Stimulated activated CD4-positive, alpha-beta T cell treated with anti-CD3 and anti-CD28 coated beads, Interleukin-4, amount 100 ng/mL, for 1 hour (primary cell): ENCODE data around the gene SLC25A10.
A peak's percentile ranks its signal among the peaks of the same experiment; 100 is the strongest.
"Not testable (repeated sequence)": the region's sequence is repeated elsewhere in the genome, so short reads cannot be mapped to it uniquely, and the experiment has no call there.

Source experiments
- DNase-seq: peaks from one replicate; pipeline ENCODE4 v3.0.0-alpha.2; 2020

SLC25A10 gene, protein sequence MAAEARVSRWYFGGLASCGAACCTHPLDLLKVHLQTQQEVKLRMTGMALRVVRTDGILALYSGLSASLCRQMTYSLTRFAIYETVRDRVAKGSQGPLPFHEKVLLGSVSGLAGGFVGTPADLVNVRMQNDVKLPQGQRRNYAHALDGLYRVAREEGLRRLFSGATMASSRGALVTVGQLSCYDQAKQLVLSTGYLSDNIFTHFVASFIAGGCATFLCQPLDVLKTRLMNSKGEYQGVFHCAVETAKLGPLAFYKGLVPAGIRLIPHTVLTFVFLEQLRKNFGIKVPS

GRCh38 chr17:81711814-81712467, at the start of gene SLC25A10:
Gene SLC25A10, plus strand, starts transcription at chr17:81712284. Its CDS starts 143 bp downstream, at chr17:81712427.
- DNase-seq = peak; percentile 83

DNA sequence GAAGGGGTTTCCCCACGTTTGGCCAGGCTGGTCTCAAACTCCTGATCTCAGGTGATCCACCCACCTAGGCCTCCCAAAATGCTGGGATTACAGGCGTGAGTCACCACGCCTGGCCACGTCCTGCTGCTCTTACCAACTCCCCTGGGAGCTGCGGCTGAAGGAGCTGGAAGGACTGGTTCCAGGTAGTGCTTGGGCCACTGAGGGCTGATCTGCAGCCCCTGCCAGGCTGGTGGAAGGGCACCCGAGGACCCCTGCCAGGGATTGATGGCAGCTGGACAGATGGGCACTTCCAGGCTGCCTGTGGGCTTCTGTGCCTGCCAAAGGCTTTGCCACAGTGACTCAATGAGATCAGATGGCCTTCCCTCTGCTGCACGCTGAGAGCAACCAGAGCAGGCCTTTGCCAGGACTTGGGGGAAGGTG, 48.0 kb upstream of the SLC25A10 start:
- no peak for DNase-seq

- peak; percentile 67 for DNase-seq
These were observed 46.6 kb upstream of the SLC25A10 start for GRCh38 chr17:81665205-81666091.

DNA sequence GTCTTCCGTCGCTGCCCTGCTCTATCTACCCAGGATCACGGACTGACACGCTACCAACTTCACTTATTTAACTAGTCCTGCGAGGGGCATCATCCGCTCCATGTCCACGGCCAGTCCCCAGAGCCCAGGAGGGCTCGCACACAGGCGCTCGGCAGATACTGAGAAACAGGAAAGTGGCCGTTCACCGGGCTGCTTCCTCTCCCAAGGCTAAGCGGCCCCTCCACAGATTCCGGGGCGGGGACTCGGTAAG, 46.1 kb upstream of the SLC25A10 start:
- no peak for DNase-seq

DNA sequence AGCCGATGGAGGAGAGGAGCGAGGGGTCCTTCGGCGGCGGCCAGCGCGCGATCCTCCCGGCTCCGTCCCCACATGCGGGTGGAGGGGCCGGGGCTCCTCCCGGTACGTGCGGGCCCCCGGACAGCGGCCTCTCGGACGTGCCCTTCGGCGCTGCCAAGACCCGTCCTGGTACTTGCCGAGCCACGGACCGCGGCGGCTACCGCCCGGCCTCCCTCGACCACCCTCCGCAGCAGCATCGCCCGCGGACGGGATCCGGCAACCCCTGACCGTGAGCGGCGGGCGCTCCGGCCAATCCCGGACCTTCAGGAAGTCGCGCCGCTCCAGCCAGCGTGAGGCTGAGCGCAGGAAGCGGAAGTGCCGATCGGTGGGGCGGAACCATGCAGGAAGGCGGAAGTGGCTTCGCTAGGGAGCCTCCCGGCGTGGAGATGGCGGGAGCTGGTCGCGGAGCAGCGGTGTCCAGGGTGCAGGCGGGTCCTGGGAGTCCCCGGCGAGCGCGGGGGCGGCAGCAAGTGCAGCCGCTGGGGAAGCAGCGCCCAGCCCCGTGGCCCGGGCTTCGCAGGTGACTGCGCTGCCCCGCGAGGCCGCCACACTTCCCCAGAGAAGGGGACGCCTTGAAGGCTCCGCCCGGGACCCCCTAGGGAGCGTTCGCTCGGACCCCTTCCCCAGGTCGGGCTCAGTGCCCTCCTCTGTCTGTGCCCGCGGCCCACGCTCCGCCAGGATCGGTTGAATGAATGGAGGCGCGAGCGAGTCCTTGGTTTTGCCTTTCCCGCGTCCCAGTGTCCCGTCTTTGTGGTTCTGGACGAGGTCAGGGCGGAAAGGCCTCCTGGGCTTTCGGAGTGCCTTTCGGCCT, 45.5 kb upstream of the SLC25A10 start, which contains the start of the genes CCDC137 and OXLD1:
TSS of gene CCDC137 (plus strand) at position 396 of the 850 bp plus-strand sequence. CDS start at position 426, 30 bp downstream.
TSS of gene OXLD1 (minus strand) at position 264 of the 850 bp plus-strand sequence. CDS start at position 236, 28 bp downstream.
- DNase-seq = peak; percentile 93

DNA sequence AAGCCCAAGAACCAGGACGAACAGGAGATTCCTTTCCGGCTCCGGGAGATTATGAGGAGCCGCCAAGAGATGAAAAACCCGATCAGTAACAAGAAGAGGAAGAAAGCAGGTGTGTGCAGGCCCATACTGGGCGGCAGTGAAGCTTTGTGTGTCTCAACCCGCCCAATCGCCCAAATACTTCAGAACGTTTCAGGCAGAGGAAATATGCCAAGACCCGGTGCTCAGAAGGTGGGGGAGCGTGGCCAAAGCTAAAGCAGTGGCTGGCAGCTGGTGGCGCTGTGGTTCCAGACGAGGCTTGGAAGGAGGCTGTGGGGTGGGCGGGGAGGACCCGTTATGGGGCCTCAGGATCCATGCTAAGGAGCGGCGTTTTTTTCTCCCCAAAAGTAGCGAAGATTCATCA, 44.3 kb upstream of the SLC25A10 start:
- no peak for DNase-seq

DNA sequence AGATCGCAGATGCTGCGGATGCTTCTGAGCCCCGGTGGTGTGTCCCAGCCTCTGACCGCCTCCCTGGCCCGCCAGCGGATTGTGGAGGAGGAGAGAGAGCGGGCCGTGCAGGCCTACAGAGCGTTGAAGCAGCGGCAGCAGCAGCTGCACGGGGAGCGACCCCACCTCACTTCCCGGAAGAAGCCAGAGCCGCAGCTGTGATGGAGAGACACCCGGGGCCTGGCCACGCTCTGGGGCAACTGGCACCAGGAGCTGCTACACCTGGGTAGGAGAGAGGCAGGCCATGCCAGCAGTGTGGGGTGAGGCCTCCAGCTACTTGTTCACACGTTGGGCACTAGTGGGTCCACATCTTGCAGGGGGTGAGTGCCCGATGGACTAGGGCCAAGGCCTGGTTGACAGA, 39.6 kb upstream of the SLC25A10 start:
- DNase-seq = no peak

GRCh38 chr17:81672954-81673353, 39.1 kb upstream of the SLC25A10 start:
- DNase-seq = no peak

DNA sequence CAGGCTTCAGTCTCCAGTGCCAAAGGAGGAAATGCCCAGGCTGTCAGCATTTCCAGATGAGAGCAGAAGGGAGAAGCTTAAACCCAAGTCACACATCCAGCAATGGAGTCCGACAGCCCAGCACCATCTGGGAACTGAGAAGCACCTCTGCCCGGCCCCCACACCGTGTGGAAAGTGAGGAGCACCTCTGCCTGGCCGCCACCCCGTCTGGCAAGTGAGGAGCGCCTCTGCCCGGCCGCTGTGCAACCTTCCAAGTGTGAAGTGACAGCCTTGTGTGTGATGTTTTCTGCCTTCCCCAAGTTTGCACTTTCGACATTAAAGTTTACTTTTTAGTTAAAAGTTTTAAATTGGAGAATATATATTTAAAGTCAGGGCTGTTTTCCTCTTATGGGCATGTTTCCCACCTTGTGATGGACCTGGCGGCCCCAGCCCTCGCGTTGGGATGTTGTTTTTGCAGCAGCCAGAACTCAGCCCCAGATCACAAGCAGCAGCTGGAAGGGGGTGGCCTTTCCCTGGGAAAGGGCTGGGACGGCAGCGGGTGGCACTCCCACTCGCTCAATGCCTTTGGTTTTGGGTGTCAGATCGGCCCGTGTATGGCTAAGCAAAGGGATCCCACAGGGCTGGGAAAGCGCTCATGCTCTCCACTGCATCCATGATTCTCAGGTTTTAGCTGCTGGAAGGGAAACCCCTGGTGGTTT, 38.4 kb upstream of the SLC25A10 start:
- no peak for DNase-seq

DNA sequence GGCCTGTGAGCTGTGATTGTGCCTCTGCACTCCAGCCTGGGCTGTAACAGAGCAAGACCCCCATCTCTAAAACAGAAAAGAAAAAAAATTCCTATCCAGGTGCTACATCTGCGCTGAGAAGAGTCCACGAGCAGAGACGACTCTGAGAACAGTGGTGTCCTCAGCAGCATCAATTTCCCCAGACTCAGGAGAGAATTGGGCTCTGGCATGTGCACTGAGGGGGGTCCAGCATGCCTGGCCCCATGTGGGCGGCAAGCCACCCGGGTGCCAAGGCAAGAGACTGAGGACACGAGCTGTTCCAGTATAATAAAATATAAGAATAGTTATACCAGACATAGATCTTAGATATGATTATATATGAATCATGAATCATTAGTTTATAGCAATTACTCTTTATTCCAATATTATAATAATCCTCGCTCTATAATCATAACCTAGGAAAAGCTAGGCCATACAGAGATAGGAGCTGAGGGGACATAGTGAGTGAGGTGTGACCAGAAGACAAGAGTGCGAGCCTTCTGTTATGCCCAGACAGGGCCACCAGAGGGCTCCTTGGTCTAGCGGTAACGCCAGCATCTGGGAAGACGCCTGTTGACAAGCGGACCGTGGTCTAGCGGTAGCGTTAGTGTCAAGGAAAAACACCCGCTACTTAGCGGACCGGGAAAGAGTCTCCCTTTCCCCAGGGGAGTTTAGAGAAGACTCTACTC, 36.4 kb upstream of the SLC25A10 start:
- not testable (repeated sequence) for DNase-seq

GRCh38 chr17:81676906-81677305, 35.2 kb upstream of the SLC25A10 start:
- no peak for DNase-seq

DNA sequence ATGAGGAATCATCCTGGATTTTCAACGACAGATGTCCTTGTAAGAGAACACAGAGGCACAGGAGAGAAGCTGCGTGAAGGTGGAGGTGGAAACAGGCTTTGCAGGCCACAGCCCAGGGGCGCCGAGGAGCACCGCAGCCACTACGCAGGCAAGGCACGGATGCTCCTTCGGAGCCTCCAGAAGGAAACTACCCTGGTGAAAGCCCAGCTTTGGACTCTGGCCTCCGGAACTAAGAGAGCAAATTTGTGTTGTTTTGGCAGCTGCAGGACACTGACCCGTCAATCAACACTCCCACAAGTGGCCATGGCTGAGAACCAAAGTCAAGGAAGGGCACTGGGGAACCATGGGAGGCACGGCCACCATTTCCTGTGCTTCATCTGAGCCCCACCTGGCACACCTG, 31.9 kb upstream of the SLC25A10 start:
- DNase-seq = no peak

DNA sequence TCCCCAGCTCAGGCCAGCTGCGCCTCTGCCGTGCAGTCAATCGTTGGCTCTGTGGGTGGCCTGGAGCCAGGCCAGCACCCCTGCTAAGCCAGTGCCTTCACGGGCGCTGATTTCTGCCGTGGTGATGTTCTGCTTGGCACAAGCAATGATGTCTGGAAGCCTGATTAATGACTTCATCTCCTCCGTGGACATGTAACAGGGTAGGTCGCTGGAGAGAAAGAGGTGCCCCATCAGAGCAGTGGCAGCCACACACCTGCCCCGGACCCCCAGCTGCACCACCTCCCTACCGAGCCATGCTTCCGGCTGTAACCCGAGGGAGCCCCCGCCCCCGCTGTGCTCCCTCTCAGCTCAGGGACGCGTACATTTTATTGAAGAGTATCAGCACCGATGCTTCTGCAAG, 30.4 kb upstream of the SLC25A10 start:
- no peak for DNase-seq

DNA sequence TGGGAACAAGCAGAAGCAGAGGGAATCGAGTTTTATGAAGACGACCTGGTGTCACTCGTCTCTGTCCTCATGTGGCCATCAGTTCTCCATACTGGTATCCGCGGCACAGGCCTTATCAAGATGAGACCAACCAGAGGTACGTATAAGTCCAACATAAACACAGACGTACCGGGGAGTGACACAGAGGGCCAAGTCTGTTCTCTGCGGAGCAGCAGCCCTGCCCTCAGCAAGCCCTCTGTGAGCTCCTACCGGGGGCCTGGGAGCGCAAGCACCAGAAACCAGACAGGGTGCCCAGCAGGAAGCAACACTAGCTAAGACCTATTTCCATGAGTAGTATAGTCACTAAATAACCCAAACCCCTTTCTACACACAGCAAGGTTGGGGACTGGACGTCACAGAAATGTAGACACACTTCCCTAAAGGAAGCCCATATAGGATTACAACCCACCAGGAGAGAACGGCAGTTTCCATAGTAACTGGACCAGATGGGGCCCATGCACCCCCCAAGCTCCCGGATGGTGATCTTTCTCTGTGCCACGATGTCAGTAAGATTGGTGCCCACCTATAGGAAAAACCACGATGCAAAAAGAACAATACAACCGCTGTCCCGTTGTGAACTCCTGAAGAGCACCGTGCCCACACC, 29.4 kb upstream of the SLC25A10 start:
- DNase-seq = no peak

- DNase-seq = no peak
These were observed 28.9 kb upstream of the SLC25A10 start for GRCh38 chr17:81683208-81683583.

- peak; percentile 96 for DNase-seq
These were observed 28.3 kb upstream of the SLC25A10 start, which contains the start of the genes ARL16 and HGS for GRCh38 chr17:81683584-81684441. Gene ARL16, minus strand, starts transcription at chr17:81683797. Its CDS starts 44 bp downstream, at chr17:81683753. Gene HGS, plus strand, starts transcription at chr17:81684011. Its CDS starts 56 bp downstream, at chr17:81684067.

- no peak for DNase-seq
These were observed 27.6 kb upstream of the SLC25A10 start for GRCh38 chr17:81684442-81684911.

- peak; percentile 64 for DNase-seq
These were observed 27.0 kb upstream of the SLC25A10 start for GRCh38 chr17:81685108-81685507.

GRCh38 chr17:81686614-81687013, 25.5 kb upstream of the SLC25A10 start:
- DNase-seq = no peak
